Naive B cell (primary cell): Measurements from ENCODE around the gene MASP1. TPM values are rescaled to one million over a fixed set of nuclear protein-coding genes. Genes with fewer than 3 reads are reported as not detected.

Source experiments
- ATAC-seq, 2 donors: fragments of 150-1000 bp; cut with Tn5 transposase; 2 replicates each; pipeline ENCODE4 v1.10.0; 2021; ENCODE audit warnings: low read depth in 2 of 2, mild to moderate bottlenecking in 2 of 2, moderate library complexity in 2 of 2
- DNase-seq: peaks from one replicate; pipeline ENCODE4 v3.0.0; 2022
- H3K27ac Mint-ChIP-seq, 6 donors: one replicate each; pipeline ENCODE4 v1.8.0; 2020 to 2022; ENCODE audit warnings: mild to moderate bottlenecking in 6 of 6, mixed read lengths in 6 of 6, moderate library complexity in 5 of 6, inconsistent platforms in 2 of 6
- H3K27me3 Mint-ChIP-seq, 3 donors: one replicate each; pipeline ENCODE4 v1.8.0; 2021 to 2022; ENCODE audit warnings: mixed read lengths in 3 of 3, mild to moderate bottlenecking in 1 of 3
- H3K36me3 Mint-ChIP-seq, 2 donors: one replicate each; pipeline ENCODE4 v1.8.0; 2020 to 2022; ENCODE audit warnings: mixed read lengths in 2 of 2, inconsistent platforms in 1 of 2, mild to moderate bottlenecking in 1 of 2
- H3K4me1 Mint-ChIP-seq, 3 donors: one replicate each; pipeline ENCODE4 v1.8.0; 2020 to 2022; ENCODE audit warnings: mixed read lengths in 3 of 3, inconsistent platforms in 1 of 3, mild to moderate bottlenecking in 1 of 3, moderate library complexity in 1 of 3
- H3K4me3 Mint-ChIP-seq, 8 donors: one replicate each; pipeline ENCODE4 v1.8.0; 2020 to 2022; ENCODE audit warnings: mild to moderate bottlenecking in 8 of 8, mixed read lengths in 8 of 8, moderate library complexity in 8 of 8, inconsistent platforms in 2 of 8
- H3K9me3 Mint-ChIP-seq, 7 donors: one replicate each; pipeline ENCODE4 v1.8.0; 2020 to 2022; ENCODE audit warnings: mixed read lengths in 7 of 7, mild to moderate bottlenecking in 5 of 7, inconsistent platforms in 2 of 7, moderate library complexity in 1 of 7
- polyA plus RNA-seq, 6 donors: library from polyadenylated mRNA; unstranded; fragments of 300-500 nt; fragmentation: Illumina TruSeq; gene quantifications; one replicate each; pipeline ENCODE4 v1.2.3, GENCODE V29; 2021; ENCODE audit warnings: low read depth in 6 of 6

MASP1 gene
- polyA plus RNA-seq, 6 donors from 2014 or later = not detected

DNA sequence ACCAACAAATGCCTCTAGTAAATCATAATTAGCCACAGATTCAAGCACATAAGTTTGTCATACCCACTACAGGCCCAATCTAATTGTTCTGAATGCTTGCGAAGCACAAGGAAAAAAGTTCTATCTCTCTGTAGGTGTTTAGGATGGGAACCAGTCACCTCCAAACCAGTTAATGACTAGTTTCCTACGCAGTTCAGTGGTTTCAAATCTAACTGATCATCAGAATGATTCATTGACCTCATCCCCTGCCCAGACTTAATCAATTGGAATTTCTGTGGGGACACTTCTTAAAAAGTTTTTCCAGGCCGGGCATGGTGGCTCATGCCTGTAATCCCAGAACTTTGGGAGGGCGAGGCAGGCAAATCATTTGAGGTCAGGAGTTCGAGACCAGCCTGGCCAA lies 24.3 kb upstream of the MASP1 start:
- Mint-ChIP-seq H3K9me3 (peaks cover 0 to 8% (median 0%) of the 10 kb centered on the region in 7 donors), H3K27me3 (peaks cover 50 to 74% (median 66%) of the 10 kb centered on the region in 3 donors), H3K36me3 (peaks cover 0 to 13% of the 10 kb centered on the region in 2 donors), H3K4me3 (no peak overlapping the region), H3K27ac (no peak overlapping the region), H3K4me1 (peaks cover 5 to 13% (median 12%) of the 10 kb centered on the region in 3 donors)
- no peak for ATAC-seq
- DNase-seq = no peak

DNA sequence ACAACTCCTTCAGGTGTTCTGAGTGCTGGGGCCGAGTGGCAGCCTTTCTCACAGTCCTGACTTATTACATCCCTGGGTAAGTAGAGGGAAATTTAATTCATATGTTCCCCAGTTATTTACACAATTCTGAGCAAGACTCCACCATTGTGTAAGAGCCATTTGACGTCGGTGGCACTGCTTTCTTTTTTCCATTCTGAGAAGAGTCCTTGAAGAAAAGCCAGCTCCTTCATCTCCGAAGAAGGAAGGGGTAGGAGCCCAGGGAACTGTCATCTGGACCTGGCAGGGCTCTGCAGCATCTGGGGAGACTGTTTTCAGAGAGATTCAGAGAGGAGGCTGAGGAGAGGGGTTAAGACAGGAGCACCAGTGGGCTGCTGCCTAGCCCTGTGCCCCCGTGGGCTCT lies 22.6 kb upstream of the MASP1 start:
- peak overlapping the region in 1 of 6 donors; percentile 37 for H3K27ac Mint-ChIP-seq
- peaks cover 42 to 71% (median 60%) of the 10 kb centered on the region in 3 donors for H3K27me3 Mint-ChIP-seq
- no peak for DNase-seq
- peaks cover 0 to 13% of the 10 kb centered on the region in 2 donors for H3K36me3 Mint-ChIP-seq
- no peak for ATAC-seq
- no peak overlapping the region for H3K4me3 Mint-ChIP-seq
- peaks cover 0 to 8% (median 0%) of the 10 kb centered on the region in 7 donors for H3K9me3 Mint-ChIP-seq
- peaks cover 5 to 10% (median 8%) of the 10 kb centered on the region in 3 donors for H3K4me1 Mint-ChIP-seq

DNA sequence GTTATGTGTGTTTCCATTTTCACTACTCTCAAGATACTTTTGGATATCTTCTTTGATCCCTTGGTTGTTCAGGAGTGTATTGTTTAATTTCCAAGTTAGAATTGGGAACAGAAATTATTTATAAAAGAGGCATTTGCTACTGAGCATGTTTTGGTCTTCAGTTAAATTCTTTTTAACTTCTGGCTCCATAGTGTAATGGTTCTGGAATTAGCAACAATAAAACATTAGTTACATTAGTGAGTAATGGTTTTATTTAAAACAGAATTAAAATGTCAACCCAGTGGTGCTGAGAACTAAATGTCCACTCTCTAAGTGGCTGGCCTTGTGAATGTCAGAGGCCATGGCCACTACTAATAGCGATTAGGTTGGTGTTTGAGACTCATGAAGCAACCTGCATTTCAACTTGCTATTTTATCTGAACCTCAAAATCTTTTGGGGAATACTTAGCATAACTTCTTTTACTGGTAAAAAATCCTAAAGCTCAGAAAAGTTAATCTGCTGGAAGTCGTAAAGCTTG lies 19.5 kb upstream of the MASP1 start:
- Mint-ChIP-seq H3K27me3 (peaks cover 27 to 48% (median 39%) of the 10 kb centered on the region in 3 donors), H3K36me3 (peaks cover 0 to 13% of the 10 kb centered on the region in 2 donors), H3K27ac (no peak overlapping the region), H3K4me1 (peaks cover 0 to 6% (median 0%) of the 10 kb centered on the region in 3 donors), H3K4me3 (no peak overlapping the region), H3K9me3 (peaks cover 0 to 8% (median 0%) of the 10 kb centered on the region in 7 donors)
- ATAC-seq (no peak), DNase-seq (no peak)

DNA sequence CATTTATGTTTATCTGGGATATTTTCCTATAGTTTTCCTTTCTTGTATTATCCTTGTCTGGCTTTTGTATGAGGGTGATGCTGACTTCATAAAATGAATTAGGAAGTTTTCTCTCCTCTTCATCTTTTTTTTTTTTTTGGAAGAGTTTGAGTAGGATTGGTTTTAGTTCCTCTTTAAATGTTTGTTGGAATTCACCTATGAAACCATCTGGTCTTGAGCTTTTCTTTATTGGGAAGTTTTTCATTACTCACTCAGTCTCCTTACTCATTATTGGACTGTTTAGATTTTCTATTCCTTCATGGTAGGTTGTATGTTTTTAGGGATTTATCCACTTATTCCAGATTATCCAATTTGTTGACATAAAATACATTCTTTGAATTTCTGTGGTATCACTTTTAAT lies 18.7 kb upstream of the MASP1 start:
- H3K27me3 Mint-ChIP-seq = peaks cover 29 to 52% (median 44%) of the 10 kb centered on the region in 3 donors
- H3K9me3 Mint-ChIP-seq = peaks cover 0 to 8% (median 0%) of the 10 kb centered on the region in 7 donors
- H3K4me1 Mint-ChIP-seq = peaks cover 0 to 6% (median 0%) of the 10 kb centered on the region in 3 donors
- peaks cover 0 to 13% of the 10 kb centered on the region in 2 donors for H3K36me3 Mint-ChIP-seq
- DNase-seq (no peak), ATAC-seq (no peak)
- no peak overlapping the region for H3K27ac Mint-ChIP-seq
- H3K4me3 Mint-ChIP-seq = no peak overlapping the region

DNA sequence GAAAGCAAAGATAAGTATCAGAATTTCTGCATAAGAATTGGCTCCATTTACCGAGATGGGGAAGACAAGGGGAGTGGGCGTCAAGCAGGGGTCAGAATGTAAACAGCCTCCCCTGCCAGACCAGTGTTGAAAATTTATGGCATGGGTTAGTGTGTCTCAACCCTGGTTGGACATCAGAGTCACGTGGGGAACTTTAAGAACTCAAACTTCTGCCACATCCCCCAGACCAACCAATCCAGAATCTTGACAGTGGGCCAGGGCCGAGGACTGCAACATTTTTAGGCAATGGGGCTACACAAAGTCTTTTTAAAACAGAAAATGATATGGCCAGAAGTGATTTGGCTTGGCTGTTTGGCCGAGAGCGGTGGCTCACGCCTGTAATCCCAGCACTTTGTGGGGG lies 14.3 kb upstream of the MASP1 start:
- ATAC-seq (no peak), DNase-seq (no peak)
- peaks cover 34 to 54% (median 36%) of the 10 kb centered on the region in 3 donors for H3K27me3 Mint-ChIP-seq
- no peaks in the 10 kb centered on the region for H3K4me1 Mint-ChIP-seq
- H3K36me3 Mint-ChIP-seq = no peaks in the 10 kb centered on the region
- peak overlapping the region in 1 of 6 donors; percentile 58 for H3K27ac Mint-ChIP-seq
- peaks cover 0 to 7% (median 4%) of the 10 kb centered on the region in 7 donors for H3K9me3 Mint-ChIP-seq
- no peak overlapping the region for H3K4me3 Mint-ChIP-seq

DNA sequence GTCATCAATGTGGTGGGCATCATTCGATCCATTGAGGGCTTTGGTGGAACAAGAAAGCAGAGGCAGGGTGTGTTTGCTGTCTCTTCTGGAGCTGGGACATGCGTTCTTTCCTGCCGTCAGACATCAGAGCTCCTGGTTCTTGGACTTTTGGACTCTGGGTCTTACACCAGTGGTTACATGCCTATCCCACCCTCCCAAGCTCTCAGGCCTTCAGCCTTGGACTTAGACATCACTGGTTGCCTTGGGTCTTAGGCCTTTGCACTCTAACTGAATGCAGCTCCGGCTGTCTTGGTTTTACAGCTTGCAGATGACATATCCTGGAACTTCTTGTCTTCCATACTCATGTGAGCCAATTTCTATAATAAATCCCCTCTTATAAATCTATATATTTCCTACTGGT lies 8.1 kb upstream of the MASP1 start:
- DNase-seq (no peak), ATAC-seq (no peak)
- peaks cover 0 to 10% (median 7%) of the 10 kb centered on the region in 7 donors for H3K9me3 Mint-ChIP-seq
- H3K27ac Mint-ChIP-seq = no peak overlapping the region
- no peak overlapping the region for H3K4me3 Mint-ChIP-seq
- no peaks in the 10 kb centered on the region for H3K4me1 Mint-ChIP-seq
- H3K27me3 Mint-ChIP-seq = peaks cover 24 to 43% (median 26%) of the 10 kb centered on the region in 3 donors
- no peaks in the 10 kb centered on the region for H3K36me3 Mint-ChIP-seq

DNA sequence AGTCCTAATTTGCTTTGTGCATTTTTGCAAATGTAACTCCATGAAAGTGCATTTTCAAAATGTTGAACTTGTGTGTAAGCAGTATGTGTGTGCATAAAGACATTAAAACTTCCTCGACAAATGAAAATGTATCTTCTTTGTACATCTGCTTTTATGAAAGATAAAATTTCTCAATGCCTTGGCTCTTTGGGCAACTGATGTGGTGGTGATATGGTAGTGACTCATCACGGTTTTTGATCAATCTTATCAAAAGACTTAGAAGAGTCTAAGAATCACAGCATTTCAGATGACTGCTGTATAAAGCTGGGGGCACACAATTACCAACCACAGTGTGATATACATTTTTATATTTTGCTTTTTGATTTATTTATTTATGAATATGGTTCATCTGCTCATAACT lies 5.4 kb upstream of the MASP1 start:
- no peak overlapping the region for H3K4me3 Mint-ChIP-seq
- no peaks in the 10 kb centered on the region for H3K36me3 Mint-ChIP-seq
- no peak overlapping the region for H3K27ac Mint-ChIP-seq
- ATAC-seq (no peak), DNase-seq (no peak)
- H3K9me3 Mint-ChIP-seq = peaks cover 0 to 10% (median 4%) of the 10 kb centered on the region in 7 donors
- H3K27me3 Mint-ChIP-seq = peaks cover 26 to 34% (median 29%) of the 10 kb centered on the region in 3 donors
- H3K4me1 Mint-ChIP-seq = no peaks in the 10 kb centered on the region

DNA sequence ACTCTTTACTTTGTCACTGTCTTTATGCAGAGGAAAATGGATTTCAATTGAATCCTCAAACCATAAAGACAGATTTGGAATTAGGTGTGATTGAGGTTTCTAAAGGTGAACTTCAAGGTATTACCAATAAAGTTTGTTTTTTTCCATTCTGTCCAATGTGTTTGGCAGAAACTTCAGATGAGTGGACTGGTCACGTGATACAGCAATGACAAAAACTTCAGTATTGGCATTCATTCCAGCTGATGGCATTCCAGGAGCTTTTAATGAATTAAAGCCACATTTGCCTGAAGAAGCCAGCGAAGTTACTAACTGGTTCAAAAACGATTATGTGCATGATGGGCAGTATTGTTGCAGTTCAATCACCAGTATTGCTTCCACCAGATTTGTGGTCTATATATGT lies 4.5 kb upstream of the MASP1 start:
- Mint-ChIP-seq H3K4me3 (no peak overlapping the region), H3K9me3 (peaks cover 0 to 5% (median 0%) of the 10 kb centered on the region in 7 donors), H3K4me1 (no peaks in the 10 kb centered on the region), H3K27me3 (peaks cover 19 to 34% (median 31%) of the 10 kb centered on the region in 3 donors), H3K27ac (no peak overlapping the region), H3K36me3 (no peaks in the 10 kb centered on the region)
- ATAC-seq = no peak
- no peak for DNase-seq

DNA sequence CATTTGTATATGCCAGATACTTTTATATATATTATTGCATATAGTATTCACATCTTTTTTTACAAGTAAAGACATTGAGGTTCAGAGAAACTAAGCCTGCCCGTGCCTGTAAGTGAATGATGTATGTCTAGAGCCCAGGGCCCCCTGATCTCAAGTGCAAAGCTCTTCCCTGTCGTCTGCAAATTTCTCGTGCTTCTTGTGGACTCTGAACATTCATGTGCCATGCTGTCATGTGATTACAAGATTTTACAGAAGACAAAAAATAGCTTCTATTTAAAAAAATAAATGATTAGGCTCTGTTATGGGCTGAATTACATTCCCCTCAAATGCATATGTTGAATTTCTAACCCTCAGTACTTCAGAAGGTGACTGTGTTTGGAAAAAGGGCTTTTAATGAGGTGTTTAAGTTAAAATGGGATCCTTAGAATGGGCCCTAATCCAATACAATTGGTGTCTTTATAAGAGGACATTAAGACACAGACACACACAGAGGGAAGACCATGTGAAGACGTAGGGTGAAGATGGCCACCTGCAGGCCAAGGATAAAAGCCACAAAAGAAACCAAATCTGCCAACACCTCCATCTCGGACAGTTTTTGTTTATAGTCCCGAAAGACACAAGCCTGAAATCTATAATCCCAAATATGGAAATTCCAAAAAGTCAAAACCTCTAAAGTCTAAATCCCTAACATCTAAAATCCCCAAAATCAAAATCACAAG lies 3.9 kb upstream of the MASP1 start:
- H3K4me3 Mint-ChIP-seq = no peak overlapping the region
- H3K9me3 Mint-ChIP-seq = peaks cover 0 to 5% (median 0%) of the 10 kb centered on the region in 7 donors

DNA sequence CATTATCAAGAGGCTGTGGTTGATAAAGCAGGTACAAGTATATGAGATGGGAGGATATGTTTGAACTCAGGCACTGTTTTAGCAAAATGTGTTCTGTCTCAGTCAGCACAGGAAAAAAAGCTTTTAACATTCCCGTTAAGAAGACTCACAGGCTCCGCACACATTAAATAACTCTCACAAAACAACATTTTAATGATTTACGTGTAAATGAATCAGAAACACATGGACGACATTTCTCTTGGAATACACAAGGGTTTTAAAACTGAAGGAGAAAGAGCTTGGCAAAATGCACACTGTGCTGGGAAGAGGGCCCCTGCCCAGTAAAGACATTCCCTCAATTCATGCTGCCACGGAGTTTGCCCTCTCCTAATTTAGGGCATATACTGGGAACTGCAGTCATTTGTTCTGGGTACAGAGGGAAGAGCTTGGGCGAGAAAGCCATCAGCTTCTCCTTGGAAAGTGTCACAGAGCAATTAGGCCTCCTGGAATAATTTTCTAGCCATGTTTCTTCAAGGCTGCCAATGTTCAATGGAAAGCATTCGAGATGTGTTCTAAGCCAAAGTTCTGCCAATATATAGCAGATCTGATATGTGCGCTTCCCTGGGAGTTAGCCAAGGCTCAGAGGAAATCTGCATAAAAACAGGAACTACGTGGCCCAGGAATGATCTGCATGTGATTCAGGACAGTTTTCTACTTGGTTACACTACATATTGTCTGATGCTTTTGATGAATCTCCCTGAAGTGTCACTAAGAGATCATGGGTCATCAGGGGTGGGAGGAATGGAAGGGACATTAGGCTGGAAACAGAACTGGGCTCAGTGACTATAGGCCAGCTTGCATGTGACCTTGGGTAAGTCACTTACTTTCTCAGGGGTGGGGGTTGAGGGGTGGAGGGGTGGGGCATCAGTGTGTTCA lies 2.2 kb upstream of the MASP1 start:
- Mint-ChIP-seq H3K27ac (no peak overlapping the region), H3K36me3 (no peaks in the 10 kb centered on the region), H3K4me1 (no peaks in the 10 kb centered on the region), H3K9me3 (peaks cover 0 to 5% (median 0%) of the 10 kb centered on the region in 7 donors), H3K27me3 (peaks cover 33 to 55% (median 43%) of the 10 kb centered on the region in 3 donors), H3K4me3 (no peak overlapping the region)
- DNase-seq (no peak), ATAC-seq (no peak)

More for the DNA sequence above, 3.9 kb upstream of the MASP1 start:
- H3K4me1 Mint-ChIP-seq = no peaks in the 10 kb centered on the region
- DNase-seq (no peak), ATAC-seq (no peak)
- no peak overlapping the region for H3K27ac Mint-ChIP-seq
- peaks cover 25 to 38% (median 33%) of the 10 kb centered on the region in 3 donors for H3K27me3 Mint-ChIP-seq
- H3K36me3 Mint-ChIP-seq = no peaks in the 10 kb centered on the region

DNA sequence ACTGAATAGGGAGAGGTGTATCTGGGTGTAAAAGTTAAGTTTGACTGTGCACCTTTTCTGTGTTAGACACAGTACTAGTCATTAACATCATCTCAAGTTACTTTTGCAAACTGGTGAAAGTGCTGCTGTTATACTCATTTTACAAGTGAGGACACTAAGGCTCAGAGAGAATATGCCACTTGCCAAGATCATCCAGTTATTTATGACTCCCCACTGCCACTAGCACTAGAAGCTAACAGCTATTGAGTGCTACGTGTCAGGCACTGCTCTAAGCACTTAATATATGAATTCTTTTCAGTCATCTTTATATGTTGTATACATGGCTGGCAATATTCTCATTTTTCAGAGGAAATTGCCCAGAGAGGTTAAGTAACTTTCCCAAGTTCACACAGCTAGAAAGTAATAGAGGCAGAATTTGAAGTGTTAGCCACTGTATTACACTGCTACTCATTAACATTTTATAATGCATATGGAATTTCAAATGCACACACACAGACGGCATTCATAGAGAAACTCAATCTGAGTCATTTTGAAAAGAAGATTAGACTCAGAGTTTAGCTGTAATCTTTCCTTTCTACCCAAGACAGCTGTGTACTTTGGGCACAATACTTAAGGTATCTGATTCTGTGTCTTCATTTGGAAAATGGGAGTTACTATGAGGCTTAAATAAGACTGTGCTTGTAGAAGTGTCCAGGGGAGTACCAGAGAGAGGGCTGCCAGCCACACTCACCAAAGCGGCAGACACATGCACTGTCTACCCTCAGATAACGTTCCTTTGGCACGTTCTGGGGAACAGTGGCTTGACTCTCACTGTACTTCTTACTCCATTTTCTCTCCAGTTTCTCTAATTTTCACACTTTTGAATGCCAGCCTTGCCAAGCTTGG lies 1.3 kb upstream of the MASP1 start:
- Mint-ChIP-seq H3K36me3 (no peaks in the 10 kb centered on the region), H3K4me1 (no peaks in the 10 kb centered on the region), H3K27ac (no peak overlapping the region), H3K27me3 (peaks cover 34 to 56% (median 44%) of the 10 kb centered on the region in 3 donors), H3K9me3 (peaks cover 0 to 1% (median 0%) of the 10 kb centered on the region in 7 donors), H3K4me3 (no peak overlapping the region)
- no peak for DNase-seq
- ATAC-seq = no peak

DNA sequence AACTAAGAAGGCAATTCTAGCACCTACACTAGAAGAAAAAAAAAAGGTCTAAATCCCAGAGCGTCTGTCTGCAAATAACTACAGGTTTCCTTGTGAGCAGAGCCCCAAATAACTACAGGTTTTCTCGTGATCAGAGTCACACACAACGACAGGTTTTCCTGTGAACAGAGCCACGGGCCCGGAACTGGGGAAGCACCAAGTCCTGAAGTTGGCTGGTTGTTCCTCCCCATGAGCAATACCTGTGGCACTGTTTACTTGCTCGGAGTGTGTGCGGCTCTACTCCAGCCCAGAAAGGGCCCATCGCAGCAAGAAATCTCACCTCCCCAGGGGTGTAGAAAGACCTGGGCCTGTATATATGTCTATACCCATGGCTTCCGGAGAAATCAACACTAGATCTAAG lies 644 bp upstream of the MASP1 start:
- Mint-ChIP-seq H3K9me3 (no peaks in the 10 kb centered on the region), H3K36me3 (no peaks in the 10 kb centered on the region), H3K27me3 (peaks cover 33 to 58% (median 49%) of the 10 kb centered on the region in 3 donors), H3K4me3 (no peak overlapping the region), H3K27ac (peak overlapping the region in 1 of 6 donors; percentile 25), H3K4me1 (no peaks in the 10 kb centered on the region)
- ATAC-seq (no peak), DNase-seq (no peak)
